ENCODE results near the gene CMAS. TPM values are rescaled to one million over a fixed set of nuclear protein-coding genes. Genes with fewer than 3 reads are reported as not detected.
A peak's percentile ranks its signal among the peaks of the same experiment; 100 is the strongest.

CMAS gene
- total RNA-seq, 1 donor from 2014 or later, result 27.5 TPM

GRCh38 chr12:22029991-22030390, 16.0 kb upstream of the CMAS start:
- no peak for TF ChIP-seq CTCF (IDR thresholded peaks at IDR 0.05; ENCODE audit: unreplicated experiment)
- peaks cover 2% of the 10 kb centered on the region for H3K27me3 Mint-ChIP-seq (ENCODE audit: low read depth)
- peaks cover 3% of the 10 kb centered on the region for H3K9me3 Mint-ChIP-seq

DNA sequence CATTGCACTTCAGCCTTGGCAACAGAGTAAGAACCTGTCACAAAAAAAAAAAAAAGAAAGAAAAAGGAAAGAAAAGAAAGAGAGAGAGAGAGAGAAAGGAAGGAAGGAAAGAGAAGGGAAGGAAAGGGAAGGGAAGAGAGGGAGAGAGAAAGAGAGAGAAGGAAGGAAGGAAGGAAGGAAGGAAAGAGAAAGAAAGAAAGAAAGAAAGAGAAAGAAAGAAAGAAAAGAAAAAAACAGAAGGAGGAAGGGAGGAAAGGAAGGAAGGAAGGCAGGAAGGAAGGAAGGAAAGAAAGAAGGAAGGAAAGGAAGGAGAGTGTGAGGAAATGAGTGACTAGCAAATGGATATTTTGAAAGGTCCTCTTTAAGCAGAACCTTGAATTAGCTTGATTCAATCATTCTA, 13.3 kb upstream of the CMAS start:
- peaks cover 21% of the 10 kb centered on the region for H3K4me1 Mint-ChIP-seq
- DNase-seq (ENCODE audit: low spot score in 2 of 2, unreplicated experiment in 2 of 2), result no peak
- no peak for TF ChIP-seq CTCF (IDR thresholded peaks at IDR 0.05; ENCODE audit: unreplicated experiment)
- no peak overlapping the region for H3K27ac Mint-ChIP-seq
- H3K4me3 Mint-ChIP-seq, result no peak overlapping the region
- H3K9me3 Mint-ChIP-seq, result no peaks in the 10 kb centered on the region
- H3K27me3 Mint-ChIP-seq (ENCODE audit: low read depth), result peaks cover 2% of the 10 kb centered on the region
- H3K36me3 Mint-ChIP-seq, result no peaks in the 10 kb centered on the region

More at GRCh38 chr12:22029991-22030390, 16.0 kb upstream of the CMAS start:
- no peaks in the 10 kb centered on the region for H3K36me3 Mint-ChIP-seq
- no peak for DNase-seq (ENCODE audit: low spot score in 2 of 2, unreplicated experiment in 2 of 2)
- no peak overlapping the region for H3K4me3 Mint-ChIP-seq
- no peak overlapping the region for H3K27ac Mint-ChIP-seq
- peaks cover 11% of the 10 kb centered on the region for H3K4me1 Mint-ChIP-seq

DNA sequence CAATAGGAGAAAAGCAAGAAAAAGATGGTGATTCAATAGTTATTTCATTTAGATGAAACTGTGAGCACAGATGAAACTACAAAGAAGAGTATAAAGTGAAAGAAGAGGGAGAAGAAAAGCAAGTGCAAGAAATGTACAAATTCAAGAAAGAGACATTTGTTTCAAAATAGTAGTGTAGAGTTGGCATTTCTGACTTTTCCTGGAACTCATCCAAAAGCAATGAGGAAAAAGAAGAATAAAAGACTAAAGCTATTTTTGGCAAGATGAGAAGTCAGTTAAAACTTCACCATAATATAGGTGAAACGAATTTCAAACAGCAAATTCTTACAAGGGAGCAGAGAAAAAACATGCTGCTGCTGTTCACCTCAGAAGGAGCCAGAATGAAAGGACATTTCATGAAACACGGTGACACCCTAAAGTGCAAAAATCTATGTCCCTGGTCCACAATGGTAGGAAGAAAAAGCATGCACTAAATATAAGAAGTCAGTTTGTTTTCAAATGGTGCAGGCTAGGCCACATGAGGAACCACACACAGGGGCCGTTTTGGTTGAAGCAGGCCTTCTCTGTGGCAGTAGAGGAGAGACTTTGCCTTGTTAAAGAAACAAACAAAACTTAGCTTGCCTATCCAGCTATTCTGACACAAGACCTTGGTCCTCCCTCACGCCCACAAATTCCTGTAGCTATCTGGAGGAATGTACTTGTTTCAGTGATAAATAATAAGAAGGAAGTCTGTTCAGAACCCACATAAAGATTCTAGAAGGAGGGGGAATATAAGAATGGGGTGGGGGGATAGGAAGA, 11.1 kb upstream of the CMAS start:
- H3K9me3 Mint-ChIP-seq, result peaks cover 9% of the 10 kb centered on the region
- H3K27me3 Mint-ChIP-seq (ENCODE audit: low read depth), result no peaks in the 10 kb centered on the region
- DNase-seq (ENCODE audit: low spot score in 2 of 2, unreplicated experiment in 2 of 2), result no peak
- no peak for TF ChIP-seq CTCF (IDR thresholded peaks at IDR 0.05; ENCODE audit: unreplicated experiment)
- H3K4me3 Mint-ChIP-seq, result no peak overlapping the region
- peaks cover 18% of the 10 kb centered on the region for H3K4me1 Mint-ChIP-seq
- peak overlapping the region; percentile 80 for H3K27ac Mint-ChIP-seq
- H3K36me3 Mint-ChIP-seq, result no peaks in the 10 kb centered on the region

- TF ChIP-seq CTCF (IDR thresholded peaks at IDR 0.05; ENCODE audit: unreplicated experiment), result no peak
- no peak for DNase-seq (ENCODE audit: low spot score in 2 of 2, unreplicated experiment in 2 of 2)
- H3K4me1 Mint-ChIP-seq, result peaks cover 18% of the 10 kb centered on the region
- H3K4me3 Mint-ChIP-seq, result no peak overlapping the region
- H3K9me3 Mint-ChIP-seq, result peaks cover 9% of the 10 kb centered on the region
- H3K36me3 Mint-ChIP-seq, result no peaks in the 10 kb centered on the region
- no peak overlapping the region for H3K27ac Mint-ChIP-seq
- H3K27me3 Mint-ChIP-seq (ENCODE audit: low read depth), result peaks cover 6% of the 10 kb centered on the region
These were observed 8.1 kb upstream of the CMAS start for GRCh38 chr12:22037947-22038346.

DNA sequence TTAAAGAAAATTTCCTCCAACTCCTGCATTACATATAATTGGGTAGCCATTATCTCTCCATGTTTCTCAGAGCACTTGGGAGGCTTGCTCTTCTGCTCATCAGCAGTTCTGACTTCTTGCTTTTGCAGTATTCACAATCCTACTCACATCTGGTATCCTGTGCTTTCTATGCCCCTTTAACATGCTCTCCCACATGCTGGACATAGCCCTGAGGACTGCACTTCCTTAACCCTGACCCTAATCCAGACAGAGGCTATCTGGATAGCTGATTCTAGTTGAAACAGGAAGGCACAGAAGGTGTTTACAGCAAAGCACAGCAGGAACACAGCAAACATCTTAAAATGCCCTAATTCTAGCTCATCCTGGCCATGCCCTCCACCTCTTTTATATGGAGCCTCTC, 7.3 kb upstream of the CMAS start:
- no peak for DNase-seq (ENCODE audit: low spot score in 2 of 2, unreplicated experiment in 2 of 2)
- Mint-ChIP-seq H3K36me3 (no peaks in the 10 kb centered on the region), H3K9me3 (peaks cover 9% of the 10 kb centered on the region), H3K4me3 (no peak overlapping the region), H3K27me3 (ENCODE audit: low read depth) (peaks cover 6% of the 10 kb centered on the region), H3K27ac (no peak overlapping the region), H3K4me1 (peaks cover 18% of the 10 kb centered on the region)
- no peak for TF ChIP-seq CTCF (IDR thresholded peaks at IDR 0.05; ENCODE audit: unreplicated experiment)

Data from mesothelial cell of epicardium (in vitro differentiated cells).